ENCODE measurements around the gene GPR63.

GPR63 gene

DNA sequence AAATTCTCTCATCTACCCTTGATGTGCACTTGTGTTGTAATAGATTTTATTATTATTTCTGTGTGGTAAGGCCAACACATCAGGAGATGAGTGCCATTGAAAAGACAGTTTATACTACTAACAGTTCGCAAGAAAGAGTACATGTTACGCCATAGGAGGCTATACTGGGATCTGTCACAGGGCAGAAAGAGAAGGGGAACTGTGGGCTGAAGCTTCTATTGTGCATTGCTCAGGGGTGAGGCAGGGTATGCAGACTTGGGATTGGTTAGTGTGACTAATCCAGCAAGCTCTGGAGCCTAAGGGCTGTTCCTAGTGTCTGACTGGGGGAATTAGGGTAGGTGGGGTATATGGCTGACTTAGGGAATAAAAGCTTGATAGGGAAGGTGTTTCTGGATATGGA, 50.9 kb downstream of the GPR63 start:
- TF ChIP-seq, protein P1, sequence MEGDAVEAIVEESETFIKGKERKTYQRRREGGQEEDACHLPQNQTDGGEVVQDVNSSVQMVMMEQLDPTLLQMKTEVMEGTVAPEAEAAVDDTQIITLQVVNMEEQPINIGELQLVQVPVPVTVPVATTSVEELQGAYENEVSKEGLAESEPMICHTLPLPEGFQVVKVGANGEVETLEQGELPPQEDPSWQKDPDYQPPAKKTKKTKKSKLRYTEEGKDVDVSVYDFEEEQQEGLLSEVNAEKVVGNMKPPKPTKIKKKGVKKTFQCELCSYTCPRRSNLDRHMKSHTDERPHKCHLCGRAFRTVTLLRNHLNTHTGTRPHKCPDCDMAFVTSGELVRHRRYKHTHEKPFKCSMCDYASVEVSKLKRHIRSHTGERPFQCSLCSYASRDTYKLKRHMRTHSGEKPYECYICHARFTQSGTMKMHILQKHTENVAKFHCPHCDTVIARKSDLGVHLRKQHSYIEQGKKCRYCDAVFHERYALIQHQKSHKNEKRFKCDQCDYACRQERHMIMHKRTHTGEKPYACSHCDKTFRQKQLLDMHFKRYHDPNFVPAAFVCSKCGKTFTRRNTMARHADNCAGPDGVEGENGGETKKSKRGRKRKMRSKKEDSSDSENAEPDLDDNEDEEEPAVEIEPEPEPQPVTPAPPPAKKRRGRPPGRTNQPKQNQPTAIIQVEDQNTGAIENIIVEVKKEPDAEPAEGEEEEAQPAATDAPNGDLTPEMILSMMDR (IDR thresholded peaks at IDR 0.05; ENCODE audit: borderline replicate concordance, insufficient read depth, low read depth, low read length) = no peak
- H3K4me3 ChIP-seq (ENCODE audit: low read depth, low read length) = no peak overlapping the region

DNA sequence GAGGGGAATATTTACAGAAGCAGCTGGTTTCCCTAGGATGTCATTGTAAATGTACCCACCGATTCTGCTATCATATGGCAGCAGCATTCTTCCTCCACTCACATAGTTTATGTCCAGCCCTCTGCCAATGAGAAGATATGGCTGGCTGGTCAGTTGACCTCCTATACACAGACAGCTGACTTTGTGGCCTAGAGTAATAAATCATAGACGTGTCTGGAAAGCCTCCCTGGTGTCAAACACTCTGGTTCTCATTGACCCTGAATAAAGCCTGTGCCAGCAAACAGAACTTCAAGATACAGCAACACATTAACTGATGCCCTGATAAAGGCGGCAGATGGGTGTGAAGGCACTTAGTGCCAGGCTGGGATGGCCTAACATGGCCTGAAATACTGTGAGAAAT, 52.6 kb downstream of the GPR63 start:
- no peak overlapping the region for H3K4me3 ChIP-seq (ENCODE audit: low read depth, low read length)
- TF ChIP-seq, protein P1 (IDR thresholded peaks at IDR 0.05; ENCODE audit: borderline replicate concordance, insufficient read depth, low read depth, low read length) = no peak

DNA sequence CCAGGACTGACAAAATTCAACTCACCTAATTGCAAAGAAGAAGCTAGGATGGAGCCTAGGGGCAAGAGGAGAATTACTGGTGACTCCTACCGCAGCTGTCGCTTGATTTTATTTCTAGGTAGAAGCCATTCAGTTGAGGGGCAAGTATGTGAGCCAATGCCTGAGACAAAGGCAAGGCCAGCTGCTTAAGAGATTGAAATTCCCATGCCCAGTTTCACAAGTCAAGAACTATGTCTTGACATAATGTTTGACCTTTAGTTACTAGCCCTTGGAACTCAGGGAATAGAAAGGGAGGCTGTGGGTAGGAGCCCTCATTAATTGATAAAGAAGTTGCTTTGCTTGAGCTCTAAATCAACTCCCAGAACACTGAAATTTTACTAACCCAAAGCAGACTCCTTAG, 54.0 kb downstream of the GPR63 start:
- TF ChIP-seq, protein P1 (IDR thresholded peaks at IDR 0.05; ENCODE audit: borderline replicate concordance, insufficient read depth, low read depth, low read length) = no peak
- H3K4me3 ChIP-seq (ENCODE audit: low read depth, low read length) = no peak overlapping the region

DNA sequence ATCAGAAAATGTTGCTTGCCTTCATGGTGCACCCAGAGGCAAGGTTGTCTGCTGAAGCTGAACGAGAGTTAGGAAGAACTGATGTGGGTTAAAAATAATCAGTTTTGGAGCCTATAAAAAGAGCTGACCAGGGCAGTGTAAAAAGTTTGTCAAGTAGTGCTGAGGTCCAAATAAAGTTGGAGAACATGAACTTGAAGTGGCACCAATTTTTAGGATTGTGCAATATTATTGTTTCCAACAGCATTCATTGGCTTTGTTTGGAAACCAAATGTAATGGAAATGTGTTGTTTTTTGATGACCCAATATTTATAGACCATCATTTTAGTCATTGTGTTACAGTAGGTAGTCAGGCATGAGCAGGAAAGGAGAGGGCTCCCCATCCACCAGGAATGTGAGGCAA, 55.7 kb downstream of the GPR63 start:
- TF ChIP-seq, protein P1 (IDR thresholded peaks at IDR 0.05; ENCODE audit: borderline replicate concordance, insufficient read depth, low read depth, low read length) = no peak
- H3K4me3 ChIP-seq (ENCODE audit: low read depth, low read length) = no peak overlapping the region

DNA sequence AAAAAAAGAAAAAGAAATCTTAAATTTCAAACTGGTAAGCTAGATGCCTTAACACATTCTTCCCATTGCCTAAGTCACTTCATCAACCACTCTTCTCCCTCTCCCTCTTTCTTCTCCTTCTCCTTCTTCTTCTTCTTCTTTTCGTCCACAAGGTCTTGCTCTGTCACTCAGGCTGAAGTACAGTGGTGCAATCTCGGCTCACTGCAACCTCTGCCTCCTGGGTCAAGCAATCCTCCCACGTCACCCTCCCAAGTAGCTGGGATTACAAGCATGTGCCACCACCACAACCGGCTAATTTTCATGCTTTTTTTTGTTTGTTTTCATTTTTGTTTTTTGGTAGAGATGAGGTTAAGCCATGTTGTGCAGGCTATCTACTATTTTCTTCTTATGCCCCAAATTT, 60.2 kb downstream of the GPR63 start:
- TF ChIP-seq, protein P1 (IDR thresholded peaks at IDR 0.05; ENCODE audit: borderline replicate concordance, insufficient read depth, low read depth, low read length) = no peak
- no peak overlapping the region for H3K4me3 ChIP-seq (ENCODE audit: low read depth, low read length)

DNA sequence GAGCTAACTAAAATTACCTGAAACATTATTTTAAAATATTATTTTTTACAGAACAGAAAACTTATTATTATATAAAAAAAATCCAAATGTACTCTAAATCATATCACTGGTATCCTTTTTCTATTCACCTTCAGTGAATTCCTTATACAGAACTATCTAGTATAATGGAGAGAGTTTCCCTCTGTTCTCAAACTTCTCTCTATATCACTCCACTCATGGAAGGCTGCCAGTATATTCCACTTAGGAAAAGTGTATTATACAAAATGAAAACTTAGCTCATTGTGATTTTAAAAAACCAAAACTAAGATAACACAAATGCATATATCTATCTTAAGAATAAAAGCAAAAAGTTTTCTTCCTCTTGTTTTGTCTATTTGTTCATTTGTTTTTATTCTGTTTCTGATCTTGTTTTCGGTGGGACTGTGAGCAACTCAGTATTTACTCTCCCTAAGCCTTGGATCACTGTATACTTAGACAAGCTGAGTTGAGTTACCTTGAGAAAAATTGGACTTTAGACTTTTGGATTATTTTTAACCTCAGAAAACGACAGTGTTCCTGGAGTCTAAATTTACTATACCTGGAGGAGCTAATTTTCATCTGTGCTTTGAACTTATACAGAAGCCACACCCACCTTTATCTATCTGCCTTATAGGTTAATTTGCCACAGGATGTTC, 61.4 kb downstream of the GPR63 start:
- TF ChIP-seq, protein P1 (IDR thresholded peaks at IDR 0.05; ENCODE audit: borderline replicate concordance, insufficient read depth, low read depth, low read length) = no peak
- no peak overlapping the region for H3K4me3 ChIP-seq (ENCODE audit: low read depth, low read length)

DNA sequence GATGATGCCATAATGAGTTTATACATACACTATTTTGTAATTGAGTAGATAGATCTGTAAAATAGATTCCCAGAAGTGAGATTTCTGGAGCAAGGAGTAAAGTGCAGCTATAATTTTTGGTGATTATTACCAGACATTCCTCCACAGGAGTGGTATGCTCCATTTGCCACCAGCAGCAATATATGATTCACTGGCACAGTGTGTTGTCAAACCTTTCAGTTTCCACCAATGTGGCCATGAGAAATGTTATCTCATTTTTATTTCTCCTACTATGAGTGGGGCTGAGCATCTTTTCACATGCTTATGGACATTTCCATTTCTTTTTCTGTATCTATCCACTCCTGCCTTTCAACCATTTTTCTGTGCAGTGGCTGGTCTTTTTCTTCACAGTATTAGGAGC, 70.5 kb downstream of the GPR63 start:
- TF ChIP-seq, protein P1 (IDR thresholded peaks at IDR 0.05; ENCODE audit: borderline replicate concordance, insufficient read depth, low read depth, low read length) = no peak
- H3K4me3 ChIP-seq (ENCODE audit: low read depth, low read length) = no peak overlapping the region

Data from GM12875 (cell line).